ENCODE measurements around the gene TOP3B. TPM values are rescaled to one million over a fixed set of nuclear protein-coding genes. Genes with fewer than 3 reads are reported as not detected.

Gene TOP3B
- total RNA-seq, 2 experiments from 2014 or later, result 82.6 to 98.7 TPM

DNA sequence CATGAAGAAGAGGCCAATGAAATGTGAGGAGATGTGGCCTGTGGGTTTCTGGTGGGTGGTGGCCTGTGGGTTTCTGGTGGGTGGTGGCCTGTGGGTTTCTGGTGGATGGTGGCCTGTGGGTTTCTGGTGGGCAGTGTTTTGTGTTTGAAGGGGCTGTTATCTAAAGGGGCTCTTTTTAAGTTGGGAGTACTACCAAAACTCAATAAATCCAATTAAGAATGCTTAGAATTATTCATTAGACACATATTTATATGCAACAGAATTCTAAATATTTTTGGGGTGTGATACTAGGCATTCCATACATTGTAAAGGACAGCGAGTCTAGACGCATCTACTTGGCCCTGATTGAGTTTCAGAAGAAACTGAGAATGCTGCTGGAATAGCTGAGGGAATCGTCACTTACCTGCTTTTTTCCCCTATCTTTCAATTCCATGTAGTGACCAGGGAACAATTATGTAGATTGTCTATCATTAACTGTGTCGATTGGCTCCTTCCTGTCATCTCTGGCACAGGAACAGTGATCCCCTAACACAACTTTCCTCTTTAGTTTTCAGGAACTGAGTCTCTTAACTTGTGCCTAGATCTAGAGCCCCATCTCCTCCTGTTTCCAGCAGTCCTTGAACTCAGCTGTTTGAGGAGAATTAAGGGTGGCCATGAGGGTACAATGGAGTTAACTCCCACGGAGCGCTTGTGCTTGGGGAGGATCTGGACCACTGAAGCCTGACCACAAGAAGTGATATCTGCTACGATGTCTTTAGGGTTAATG is 37.3 kb upstream of the TOP3B start:
- Histone ChIP-seq H3K4me3 (ENCODE audit: low read depth, low read length, poor library complexity, severe bottlenecking) (no peak overlapping the region), H3K79me2 (ENCODE audit: insufficient read depth, low read depth, low read length) (no peaks in the 10 kb centered on the region), H3K9me3 (ENCODE audit: low read length) (no peaks in the 10 kb centered on the region), H3K4me2 (ENCODE audit: low read length) (no peak overlapping the region), H3K27ac (ENCODE audit: low read depth, low read length, poor library complexity, severe bottlenecking) (no peak overlapping the region), H3K36me3 (ENCODE audit: insufficient read depth, low read length) (peaks cover 74% of the 10 kb centered on the region), H2AFZ (ENCODE audit: low read length) (no peak overlapping the region), H4K20me1 (ENCODE audit: insufficient read depth, low read length) (no peaks in the 10 kb centered on the region), H3K9me2 (ENCODE audit: insufficient read depth, low read length) (no peaks in the 10 kb centered on the region), H3K4me1 (ENCODE audit: insufficient read depth, low read length, poor library complexity, severe bottlenecking) (peaks cover 31% of the 10 kb centered on the region)
- POLR2A ChIA-PET, result no interaction called here
- intact Hi-C loops (cut with micrococcal nuclease; ENCODE audit: unreplicated experiment), result no loop called here
- BruUV-seq (replicated peaks), result no TSS peak
- TF ChIP-seq, protein P1, sequence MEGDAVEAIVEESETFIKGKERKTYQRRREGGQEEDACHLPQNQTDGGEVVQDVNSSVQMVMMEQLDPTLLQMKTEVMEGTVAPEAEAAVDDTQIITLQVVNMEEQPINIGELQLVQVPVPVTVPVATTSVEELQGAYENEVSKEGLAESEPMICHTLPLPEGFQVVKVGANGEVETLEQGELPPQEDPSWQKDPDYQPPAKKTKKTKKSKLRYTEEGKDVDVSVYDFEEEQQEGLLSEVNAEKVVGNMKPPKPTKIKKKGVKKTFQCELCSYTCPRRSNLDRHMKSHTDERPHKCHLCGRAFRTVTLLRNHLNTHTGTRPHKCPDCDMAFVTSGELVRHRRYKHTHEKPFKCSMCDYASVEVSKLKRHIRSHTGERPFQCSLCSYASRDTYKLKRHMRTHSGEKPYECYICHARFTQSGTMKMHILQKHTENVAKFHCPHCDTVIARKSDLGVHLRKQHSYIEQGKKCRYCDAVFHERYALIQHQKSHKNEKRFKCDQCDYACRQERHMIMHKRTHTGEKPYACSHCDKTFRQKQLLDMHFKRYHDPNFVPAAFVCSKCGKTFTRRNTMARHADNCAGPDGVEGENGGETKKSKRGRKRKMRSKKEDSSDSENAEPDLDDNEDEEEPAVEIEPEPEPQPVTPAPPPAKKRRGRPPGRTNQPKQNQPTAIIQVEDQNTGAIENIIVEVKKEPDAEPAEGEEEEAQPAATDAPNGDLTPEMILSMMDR (conservative IDR thresholded peaks at IDR 0.05; ENCODE audit: low read length), result no peak
- no peak for TF ChIP-seq EZH2phosphoT487 (IDR thresholded peaks at IDR 0.05; ENCODE audit: borderline replicate concordance, low read depth, low read length)
- no peak for DNase-seq (ENCODE audit: low spot score)
- CTCF ChIA-PET (ENCODE audit: unreplicated experiment), result no interaction called here

DNA sequence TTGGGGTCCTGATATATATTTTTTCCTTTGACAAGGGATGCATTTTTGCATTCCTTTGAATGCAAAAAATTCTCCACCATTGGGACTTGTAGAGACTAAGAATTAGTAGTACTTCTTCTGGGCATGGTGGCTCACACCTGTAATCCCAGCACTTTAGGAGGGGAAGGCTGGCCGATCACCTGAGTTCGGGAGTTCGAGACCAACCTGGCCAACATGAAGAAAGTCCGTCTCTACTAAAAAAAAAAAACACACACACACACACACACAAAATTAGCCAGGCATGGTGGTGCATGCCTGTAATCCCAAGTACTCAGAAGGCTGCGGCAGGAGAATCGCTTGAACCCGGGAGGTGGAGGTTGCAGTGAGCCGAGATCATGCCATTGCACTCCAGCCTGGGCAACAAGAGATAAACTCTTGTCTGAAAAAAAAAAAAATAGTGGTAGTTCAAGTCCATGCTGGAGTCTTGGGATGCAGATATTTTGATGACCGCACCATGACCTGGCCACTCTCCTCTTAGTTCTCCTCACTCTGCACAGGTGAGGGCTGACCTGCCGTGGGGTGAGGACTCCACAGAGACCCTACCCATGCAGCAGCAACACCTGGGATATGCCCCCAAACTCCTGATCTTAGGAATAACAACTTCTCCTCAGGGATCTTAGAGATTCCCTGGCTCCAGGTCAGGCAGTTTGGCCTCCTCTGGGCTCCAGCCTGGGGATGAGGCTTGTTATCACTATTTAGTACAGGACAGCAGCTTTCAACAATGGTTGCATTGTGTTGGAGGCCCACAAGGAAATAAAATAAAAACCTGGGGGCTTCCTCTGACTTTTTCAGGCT is 36.5 kb upstream of the TOP3B start:
- TF ChIP-seq, protein P1 (conservative IDR thresholded peaks at IDR 0.05; ENCODE audit: low read length), result no peak
- no peak for TF ChIP-seq EZH2phosphoT487 (IDR thresholded peaks at IDR 0.05; ENCODE audit: borderline replicate concordance, low read depth, low read length)
- Histone ChIP-seq H3K9me3 (ENCODE audit: low read length) (no peaks in the 10 kb centered on the region), H2AFZ (ENCODE audit: low read length) (no peak overlapping the region), H3K4me1 (ENCODE audit: insufficient read depth, low read length, poor library complexity, severe bottlenecking) (peaks cover 23% of the 10 kb centered on the region), H3K79me2 (ENCODE audit: insufficient read depth, low read depth, low read length) (no peaks in the 10 kb centered on the region), H3K27ac (ENCODE audit: low read depth, low read length, poor library complexity, severe bottlenecking) (no peak overlapping the region), H3K4me2 (ENCODE audit: low read length) (no peak overlapping the region), H4K20me1 (ENCODE audit: insufficient read depth, low read length) (no peaks in the 10 kb centered on the region), H3K36me3 (ENCODE audit: insufficient read depth, low read length) (peaks cover 74% of the 10 kb centered on the region), H3K4me3 (ENCODE audit: low read depth, low read length, poor library complexity, severe bottlenecking) (no peak overlapping the region), H3K9me2 (ENCODE audit: insufficient read depth, low read length) (no peaks in the 10 kb centered on the region)
- ChIA-PET POLR2A (no interaction called here), CTCF (ENCODE audit: unreplicated experiment) (no interaction called here)
- no peak for DNase-seq (ENCODE audit: low spot score)
- BruUV-seq (replicated peaks), result no TSS peak
- intact Hi-C loops (cut with micrococcal nuclease; ENCODE audit: unreplicated experiment), result no loop called here

DNA sequence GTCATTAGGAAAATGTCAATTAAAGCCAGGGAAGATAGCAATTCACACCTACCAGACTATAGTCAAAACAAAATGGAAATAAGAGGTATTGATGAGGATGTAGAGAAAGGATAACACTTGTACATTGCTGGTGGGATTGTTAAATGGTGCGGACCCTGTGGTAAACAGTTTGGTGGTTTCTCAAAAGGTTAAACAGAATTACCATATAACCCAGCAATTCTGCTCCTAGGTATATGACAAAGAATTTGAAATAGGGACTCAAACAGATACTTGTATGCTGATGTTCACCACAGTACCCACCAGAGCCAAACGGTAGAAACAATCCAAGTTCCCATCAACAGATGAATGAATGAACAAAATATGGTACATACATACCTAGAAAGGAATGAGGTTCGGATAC is 33.0 kb upstream of the TOP3B start:
- intact Hi-C loops (cut with micrococcal nuclease; ENCODE audit: unreplicated experiment), result no loop called here

More for the DNA sequence above, 33.0 kb upstream of the TOP3B start:
- no peaks in the 10 kb centered on the region for H3K79me2 ChIP-seq (ENCODE audit: insufficient read depth, low read depth, low read length)
- no peak overlapping the region for H3K27ac ChIP-seq (ENCODE audit: low read depth, low read length, poor library complexity, severe bottlenecking)
- H2AFZ ChIP-seq (ENCODE audit: low read length), result no peak overlapping the region
- H3K9me2 ChIP-seq (ENCODE audit: insufficient read depth, low read length), result no peaks in the 10 kb centered on the region
- no peak for TF ChIP-seq EZH2phosphoT487 (IDR thresholded peaks at IDR 0.05; ENCODE audit: borderline replicate concordance, low read depth, low read length)
- TF ChIP-seq, protein P1 (conservative IDR thresholded peaks at IDR 0.05; ENCODE audit: low read length), result no peak
- ChIA-PET POLR2A (no interaction called here), CTCF (ENCODE audit: unreplicated experiment) (no interaction called here)
- no peak overlapping the region for H3K4me3 ChIP-seq (ENCODE audit: low read depth, low read length, poor library complexity, severe bottlenecking)
- H4K20me1 ChIP-seq (ENCODE audit: insufficient read depth, low read length), result no peaks in the 10 kb centered on the region
- peaks cover 69% of the 10 kb centered on the region for H3K36me3 ChIP-seq (ENCODE audit: insufficient read depth, low read length)
- no peaks in the 10 kb centered on the region for H3K9me3 ChIP-seq (ENCODE audit: low read length)
- no peak for DNase-seq (ENCODE audit: low spot score)
- no peak overlapping the region for H3K4me2 ChIP-seq (ENCODE audit: low read length)
- no peaks in the 10 kb centered on the region for H3K4me1 ChIP-seq (ENCODE audit: insufficient read depth, low read length, poor library complexity, severe bottlenecking)
- no TSS peak for BruUV-seq (replicated peaks)
